ENCODE data around the gene TESK2. TPM values are rescaled to one million over a fixed set of nuclear protein-coding genes. Genes with fewer than 3 reads are reported as not detected.
A peak's percentile ranks its signal among the peaks of the same experiment; 100 is the strongest.
"Not testable (repeated sequence)": the region's sequence is repeated elsewhere in the genome, so short reads cannot be mapped to it uniquely, and the experiment has no call there.

TESK2 gene
- total RNA-seq, 2 experiments from 2014 or later: 4.8 to 6.7 TPM

DNA sequence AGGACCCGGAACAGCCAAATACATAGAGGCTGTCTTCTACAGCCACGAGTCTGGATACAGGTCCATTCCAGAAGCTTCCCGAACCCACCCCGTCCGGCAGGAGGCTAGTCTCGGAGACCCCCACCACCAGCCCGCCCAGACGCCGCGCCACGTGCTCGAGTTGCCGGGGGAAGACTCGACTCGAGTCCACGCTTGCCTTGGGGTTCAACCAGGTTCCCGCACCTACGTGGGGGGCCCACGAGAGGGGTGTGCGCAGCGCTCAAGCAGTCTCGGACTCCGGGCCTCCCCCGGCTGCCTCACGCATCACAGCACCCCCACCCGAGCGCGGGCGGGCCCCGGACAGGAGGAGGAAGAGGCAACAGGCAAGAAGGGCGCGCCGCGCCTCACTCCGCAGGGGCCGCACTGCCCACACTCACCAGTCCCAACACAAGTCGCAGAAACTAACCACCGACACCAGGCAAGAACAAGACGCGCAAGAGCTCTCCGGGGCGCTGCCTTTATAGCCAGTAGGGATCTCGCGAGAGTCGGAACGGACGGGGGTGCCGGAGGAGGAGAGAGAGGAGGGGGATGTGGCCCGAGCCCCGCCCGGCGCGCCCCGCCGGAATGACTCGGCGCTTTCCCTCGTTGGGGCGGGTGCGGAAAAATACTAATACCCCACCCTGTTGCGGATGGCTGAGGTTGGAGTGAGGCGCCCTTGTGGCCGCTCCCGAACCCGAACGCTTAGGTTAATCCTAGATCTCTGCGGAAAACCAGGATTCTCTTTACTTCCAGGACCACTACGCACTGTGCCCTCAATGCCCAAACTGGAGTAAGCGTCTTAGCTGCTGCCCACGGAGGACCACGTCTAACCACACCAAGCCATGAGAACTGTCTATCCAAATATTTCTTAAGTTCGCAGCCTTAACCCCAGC is 30.7 kb upstream of the TESK2 start, which contains the start of gene PRDX1:
TSS of gene PRDX1 (minus strand) at position 472 of the 911 bp plus-strand sequence. CDS start 2,841 bp downstream, outside the sequence.
- peaks cover 46% of the 10 kb centered on the region for H3K4me1 Mint-ChIP-seq (ENCODE audit: low read depth)
- CTCF ChIA-PET: interaction anchor here (0.6 to 2.4 kb wide), 9 partner anchors 10 to 165 kb away, joined by 3 to 11 read pairs (median 5); partner anchors contain the start of gene AKR1A1
- H3K4me3 Mint-ChIP-seq: peak within 1 kb of the TSS; percentile 93
- H3K9me3 Mint-ChIP-seq: no peaks in the 10 kb centered on the region
- intact Hi-C loops (cut with micrococcal nuclease): loop anchor here (1.0 to 10.0 kb wide), 10 partner anchors 21 to 723 kb away; partner anchors contain the start of genes AKR1A1, CCDC163, IPP and MMACHC
- peaks cover 24% of the 10 kb centered on the region for H3K36me3 Mint-ChIP-seq (ENCODE audit: low read depth)
- peak; percentile 96 for DNase-seq
- H3K27ac Mint-ChIP-seq: peak within 1 kb of the TSS; percentile 88
- no peaks in the 10 kb centered on the region for H3K27me3 Mint-ChIP-seq (ENCODE audit: low read depth)

- H3K9me3 Mint-ChIP-seq; CTCF ChIA-PET; DNase-seq; H3K27me3 Mint-ChIP-seq (ENCODE audit: low read depth): not testable (repeated sequence)
- Mint-ChIP-seq H3K36me3 (ENCODE audit: low read depth) (peaks cover 41% of the 10 kb centered on the region), H3K4me3 (peak overlapping the region; percentile 93), H3K27ac (peak overlapping the region; percentile 70), H3K4me1 (ENCODE audit: low read depth) (peaks cover 54% of the 10 kb centered on the region)
- intact Hi-C loops (cut with micrococcal nuclease): loop anchor here (2.0 to 10.0 kb wide), 2 partner anchors 51 to 725 kb away; partner anchors contain the start of gene RAD54L
Observed at GRCh38 chr1:45519774-45520173, 28.8 kb upstream of the TESK2 start.

DNA sequence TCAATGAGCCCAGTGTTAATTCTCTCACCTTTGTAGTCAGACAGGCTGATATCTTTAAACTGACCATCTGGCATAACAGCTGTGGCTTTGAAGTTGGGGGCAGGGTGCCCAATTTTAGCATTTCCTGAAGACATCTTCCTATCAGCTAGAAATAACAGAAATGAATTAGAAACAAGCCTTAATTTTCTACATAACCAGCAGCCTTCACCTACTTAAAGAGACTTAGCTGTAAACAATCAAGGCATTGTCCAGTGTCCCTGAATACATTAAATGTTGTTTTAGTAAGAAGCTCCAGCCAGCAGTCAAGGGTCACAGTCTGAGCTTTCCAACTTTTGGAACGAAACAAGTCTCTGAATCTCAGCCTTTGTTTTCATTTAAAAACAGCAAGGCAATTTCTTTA is 27.9 kb upstream of the TESK2 start:
- H3K36me3 Mint-ChIP-seq (ENCODE audit: low read depth): peaks cover 48% of the 10 kb centered on the region
- H3K4me3 Mint-ChIP-seq: peak overlapping the region; percentile 93
- no peaks in the 10 kb centered on the region for H3K9me3 Mint-ChIP-seq
- H3K4me1 Mint-ChIP-seq (ENCODE audit: low read depth): peaks cover 54% of the 10 kb centered on the region
- CTCF ChIA-PET: interaction anchor here (0.6 to 4.9 kb wide), 4 partner anchors 25 to 50 kb away, joined by 3 to 55 read pairs (median 4); no protein-coding TSS in a partner anchor
- no peaks in the 10 kb centered on the region for H3K27me3 Mint-ChIP-seq (ENCODE audit: low read depth)
- DNase-seq: no peak
- intact Hi-C loops (cut with micrococcal nuclease): no loop called here
- peak overlapping the region; percentile 60 for H3K27ac Mint-ChIP-seq

- Mint-ChIP-seq H3K36me3 (ENCODE audit: low read depth) (peaks cover 48% of the 10 kb centered on the region), H3K4me1 (ENCODE audit: low read depth) (peaks cover 51% of the 10 kb centered on the region), H3K27ac (peak overlapping the region; percentile 60)
- intact Hi-C loops (cut with micrococcal nuclease); H3K27me3 Mint-ChIP-seq (ENCODE audit: low read depth); H3K4me3 Mint-ChIP-seq; H3K9me3 Mint-ChIP-seq; DNase-seq: not testable (repeated sequence)
- CTCF ChIA-PET: interaction anchor here (1.0 to 4.9 kb wide), 3 partner anchors 25 to 51 kb away, joined by 3 to 55 read pairs (median 5); no protein-coding TSS in a partner anchor
Observed at GRCh38 chr1:45518366-45518765, 27.4 kb upstream of the TESK2 start.

DNA sequence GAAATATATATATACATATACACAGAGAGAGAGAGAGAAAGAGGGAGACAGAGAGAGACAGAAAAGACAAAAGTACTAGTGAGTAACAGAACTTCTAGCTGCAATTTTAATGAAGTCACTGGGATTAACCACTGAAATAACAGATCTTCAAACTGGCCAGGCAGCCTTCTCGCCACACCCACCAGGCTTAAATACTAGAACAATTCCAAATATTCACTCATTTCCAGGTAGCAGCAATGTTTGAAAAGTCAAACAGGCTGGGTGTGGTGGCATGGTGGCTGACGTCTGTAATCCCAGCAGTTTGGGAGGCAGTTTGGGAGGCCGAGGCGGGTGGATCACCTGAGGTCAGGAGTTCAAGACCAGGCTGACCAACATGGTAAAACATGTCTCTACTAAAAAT is 25.5 kb upstream of the TESK2 start:
- intact Hi-C loops (cut with micrococcal nuclease): no loop called here
- Mint-ChIP-seq H3K4me1 (ENCODE audit: low read depth) (peaks cover 34% of the 10 kb centered on the region), H3K4me3 (no peak overlapping the region), H3K27me3 (ENCODE audit: low read depth) (no peaks in the 10 kb centered on the region), H3K27ac (peak overlapping the region; percentile 44), H3K9me3 (no peaks in the 10 kb centered on the region), H3K36me3 (ENCODE audit: low read depth) (peaks cover 56% of the 10 kb centered on the region)
- DNase-seq: no peak
- CTCF ChIA-PET: interaction anchor here (1.5 to 4.9 kb wide), 2 partner anchors 16 to 53 kb away, joined by 3 to 55 read pairs; partner anchors contain the start of gene MMACHC

DNA sequence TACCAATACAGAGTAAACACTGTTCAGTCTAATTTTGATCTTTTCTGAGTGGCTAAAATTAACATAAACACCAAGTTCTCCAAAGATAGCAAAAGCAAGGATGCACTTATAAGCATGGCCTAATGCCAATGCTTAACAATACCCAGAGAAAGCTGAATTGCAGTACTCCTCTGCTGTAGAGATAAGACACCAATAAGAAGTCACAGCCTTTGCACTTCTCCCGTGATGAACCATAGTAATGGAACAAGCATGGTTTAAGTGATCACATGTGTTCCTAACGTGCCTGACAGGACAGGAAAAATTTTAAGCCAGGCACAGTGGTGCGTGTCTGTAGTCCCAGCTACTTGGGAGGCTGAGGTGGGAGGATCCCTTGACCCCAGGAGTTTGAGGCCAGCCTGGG is 25.1 kb upstream of the TESK2 start:
- peaks cover 34% of the 10 kb centered on the region for H3K4me1 Mint-ChIP-seq (ENCODE audit: low read depth)
- intact Hi-C loops (cut with micrococcal nuclease): no loop called here
- DNase-seq: no peak
- no peaks in the 10 kb centered on the region for H3K9me3 Mint-ChIP-seq
- H3K27me3 Mint-ChIP-seq (ENCODE audit: low read depth): no peaks in the 10 kb centered on the region
- peaks cover 59% of the 10 kb centered on the region for H3K36me3 Mint-ChIP-seq (ENCODE audit: low read depth)
- no peak overlapping the region for H3K4me3 Mint-ChIP-seq
- H3K27ac Mint-ChIP-seq: peak overlapping the region; percentile 44
- CTCF ChIA-PET: interaction anchor here (0.6 to 4.9 kb wide), 5 partner anchors 15 to 662 kb away, joined by 3 to 55 read pairs (median 5); partner anchors contain the start of genes CCDC163 and MMACHC

GRCh38 chr1:45513532-45514260 is 22.7 kb upstream of the TESK2 start:
- CTCF ChIA-PET: interaction anchor here (0.6 to 4.1 kb wide), 12 partner anchors 12 to 291 kb away, joined by 3 to 98 read pairs (median 6); partner anchors contain the start of genes MMACHC, NASP and TESK2
- H3K36me3 Mint-ChIP-seq (ENCODE audit: low read depth): peaks cover 54% of the 10 kb centered on the region
- not testable (repeated sequence) for H3K9me3 Mint-ChIP-seq; H3K4me3 Mint-ChIP-seq; DNase-seq; H3K27me3 Mint-ChIP-seq (ENCODE audit: low read depth); H3K27ac Mint-ChIP-seq
- intact Hi-C loops (cut with micrococcal nuclease): loop anchor here (5.0 kb wide), 1 partner anchor 664 kb away; the partner anchor contains the start of genes P3R3URF and TSPAN1
- H3K4me1 Mint-ChIP-seq (ENCODE audit: low read depth): peaks cover 17% of the 10 kb centered on the region

- CTCF ChIA-PET: interaction anchor here (0.5 to 4.1 kb wide), 29 partner anchors 9 to 389 kb away, joined by 3 to 98 read pairs (median 4); partner anchors contain the start of genes AKR1A1, CCDC163, GPBP1L1 and MMACHC
- Mint-ChIP-seq H3K27me3 (ENCODE audit: low read depth) (no peaks in the 10 kb centered on the region), H3K36me3 (ENCODE audit: low read depth) (peaks cover 51% of the 10 kb centered on the region), H3K4me1 (ENCODE audit: low read depth) (peaks cover 14% of the 10 kb centered on the region), H3K9me3 (no peaks in the 10 kb centered on the region), H3K4me3 (no peak overlapping the region), H3K27ac (no peak overlapping the region)
- intact Hi-C loops (cut with micrococcal nuclease): loop anchor here (1.0 to 5.0 kb wide), 2 partner anchors 58 to 665 kb away; partner anchors contain the start of genes P3R3URF and TSPAN1
- peak; percentile 77 for DNase-seq
Observed at GRCh38 chr1:45512641-45513054, 21.7 kb upstream of the TESK2 start.

- DNase-seq: no peak
- H3K27me3 Mint-ChIP-seq (ENCODE audit: low read depth): no peaks in the 10 kb centered on the region
- intact Hi-C loops (cut with micrococcal nuclease): loop anchor here (5.0 kb wide), 1 partner anchor 666 kb away; the partner anchor contains the start of genes P3R3URF and TSPAN1
- no peak overlapping the region for H3K4me3 Mint-ChIP-seq
- H3K27ac Mint-ChIP-seq: peak overlapping the region; percentile 42
- H3K4me1 Mint-ChIP-seq (ENCODE audit: low read depth): peaks cover 4% of the 10 kb centered on the region
- CTCF ChIA-PET: interaction anchor here (1.5 to 4.1 kb wide), 6 partner anchors 9 to 73 kb away, joined by 3 to 98 read pairs (median 10); partner anchors contain the start of genes MMACHC, NASP and PRDX1
- no peaks in the 10 kb centered on the region for H3K9me3 Mint-ChIP-seq
- H3K36me3 Mint-ChIP-seq (ENCODE audit: low read depth): peaks cover 40% of the 10 kb centered on the region
Observed at GRCh38 chr1:45510972-45511527, 20.1 kb upstream of the TESK2 start.

DNA sequence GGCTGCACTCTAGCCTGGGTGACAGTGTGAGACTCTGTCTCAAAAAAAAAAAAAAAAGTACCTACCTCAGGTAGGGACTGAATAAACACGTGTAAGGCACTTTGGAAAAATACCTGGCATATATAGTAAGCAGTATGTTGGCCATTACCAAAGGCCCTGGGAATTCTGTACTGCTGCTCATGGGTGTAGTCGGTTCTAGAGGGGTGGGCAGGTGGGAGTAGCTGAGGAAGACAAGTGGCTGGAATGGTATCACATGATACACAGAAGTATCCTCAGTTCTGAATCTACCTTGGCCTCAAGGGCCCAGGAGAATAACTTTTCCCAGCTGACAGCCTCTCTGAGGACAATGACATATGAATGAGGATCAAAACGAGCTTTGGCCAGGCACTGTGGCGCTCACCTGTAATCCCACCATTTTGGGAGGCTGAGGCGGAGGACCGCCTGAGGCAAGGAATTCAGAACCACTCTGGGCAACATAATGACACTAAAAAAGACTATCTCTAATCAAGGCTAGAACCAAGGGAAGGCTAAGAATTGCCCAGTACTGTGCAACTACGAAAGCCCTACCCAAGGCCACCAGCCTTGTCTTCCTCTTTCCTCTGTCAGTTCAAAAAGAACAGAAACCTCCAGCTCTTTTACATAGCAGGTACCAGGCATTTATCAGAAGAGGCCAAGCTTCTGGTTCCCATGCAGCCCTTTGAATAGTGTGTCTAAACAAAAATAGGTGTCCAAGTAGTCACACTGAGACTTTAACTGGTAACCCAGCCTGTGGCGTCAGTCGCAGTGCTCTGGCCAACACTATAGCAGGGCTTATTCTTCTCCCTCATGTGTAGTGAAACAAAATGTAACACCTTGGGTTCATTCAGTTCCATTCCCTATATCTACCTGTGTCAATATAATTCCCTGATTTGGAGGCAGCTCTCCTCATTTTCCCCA is 19.3 kb upstream of the TESK2 start:
- Mint-ChIP-seq H3K27me3 (ENCODE audit: low read depth) (no peaks in the 10 kb centered on the region), H3K36me3 (ENCODE audit: low read depth) (peaks cover 35% of the 10 kb centered on the region), H3K9me3 (no peaks in the 10 kb centered on the region), H3K4me1 (ENCODE audit: low read depth) (no peaks in the 10 kb centered on the region), H3K4me3 (no peak overlapping the region), H3K27ac (no peak overlapping the region)
- intact Hi-C loops (cut with micrococcal nuclease): loop anchor here (5.0 kb wide), 1 partner anchor 667 kb away; the partner anchor contains the start of genes P3R3URF and TSPAN1
- no peak for DNase-seq
- CTCF ChIA-PET: interaction anchor here (2.2 to 4.1 kb wide), 4 partner anchors 9 to 74 kb away, joined by 6 to 98 read pairs (median 20); partner anchors contain the start of genes MMACHC and NASP
